SJCRH30 (cell line): ENCODE data around the gene P4HB. TPM values are rescaled to one million over a fixed set of nuclear protein-coding genes. Genes with fewer than 3 reads are reported as not detected.

Experiments used
- DNase-seq, 2 experiments: peaks; one replicate each; pipeline ENCODE4 v3.0.0-alpha.2; 2015 to 2020
- H3K27ac ChIP-seq: fragments of 250-450 bp; sonication (Bioruptor Pico); 2 replicates; pipeline ENCODE4 v1.5.1; 2020; ENCODE audit warnings: mild to moderate bottlenecking, moderate library complexity
- H3K27me3 ChIP-seq: fragments of 250-450 bp; sonication (Bioruptor Pico); 2 replicates; pipeline ENCODE4 v1.5.1; 2020; ENCODE audit warnings: mild to moderate bottlenecking, moderate library complexity
- H3K36me3 ChIP-seq: fragments of 250-450 bp; sonication (Bioruptor Pico); 2 replicates; pipeline ENCODE4 v1.5.1; 2020; ENCODE audit warnings: mild to moderate bottlenecking, moderate library complexity
- H3K4me1 ChIP-seq: fragments of 250-450 bp; sonication (Bioruptor Pico); 2 replicates; pipeline ENCODE4 v1.5.1; 2020; ENCODE audit warnings: mild to moderate bottlenecking, moderate library complexity
- H3K4me3 ChIP-seq: fragments of 250-450 bp; sonication (Bioruptor Pico); 2 replicates; pipeline ENCODE4 v1.5.1; 2020; ENCODE audit warnings: mild to moderate bottlenecking, moderate library complexity
- H3K9me3 ChIP-seq: fragments of 250-450 bp; sonication (Bioruptor Pico); replicated peaks from 2 replicates; pipeline ENCODE4 v1.5.1; 2020; ENCODE audit warnings: mild to moderate bottlenecking, moderate library complexity
- total RNA-seq: library from RNA; depleted of rRNA; stranded (reverse); fragments of >200 nt; shearing (Covaris generic); gene quantifications from 2 replicates; pipeline ENCODE4 v1.2.3, GENCODE V29; 2014

P4HB gene
- total RNA-seq, 1 experiment from 2014 or later: 620 TPM

- DNase-seq: no peak
- H3K27ac ChIP-seq: no peak overlapping the region
These were observed 38.1 kb downstream of the P4HB start for GRCh38 chr17:81822312-81822637.

GRCh38 chr17:81821603-81822311 is 38.6 kb downstream of the P4HB start:
- DNase-seq: peak; percentile 81 to 85
- Histone ChIP-seq H3K27me3 (no peaks in the 10 kb centered on the region), H3K27ac (no peak overlapping the region), H3K36me3 (no peaks in the 10 kb centered on the region), H3K4me3 (no peak overlapping the region), H3K4me1 (no peaks in the 10 kb centered on the region), H3K9me3 (no peaks in the 10 kb centered on the region)

More at GRCh38 chr17:81822312-81822637, 38.1 kb downstream of the P4HB start:
- Histone ChIP-seq H3K4me3 (no peak overlapping the region), H3K27me3 (no peaks in the 10 kb centered on the region), H3K9me3 (no peaks in the 10 kb centered on the region), H3K36me3 (no peaks in the 10 kb centered on the region), H3K4me1 (no peaks in the 10 kb centered on the region)

- H3K27me3 ChIP-seq: peaks cover 4% of the 10 kb centered on the region
- DNase-seq: no peak
- no peak overlapping the region for H3K4me3 ChIP-seq
- no peak overlapping the region for H3K27ac ChIP-seq
- H3K9me3 ChIP-seq: no peaks in the 10 kb centered on the region
- H3K4me1 ChIP-seq: no peaks in the 10 kb centered on the region
- no peaks in the 10 kb centered on the region for H3K36me3 ChIP-seq
These were observed 39.2 kb downstream of the P4HB start for GRCh38 chr17:81821147-81821546.

- no peak overlapping the region for H3K27ac ChIP-seq
- peaks cover 18% of the 10 kb centered on the region for H3K27me3 ChIP-seq
- H3K4me3 ChIP-seq: no peak overlapping the region
- no peaks in the 10 kb centered on the region for H3K36me3 ChIP-seq
- no peaks in the 10 kb centered on the region for H3K4me1 ChIP-seq
- DNase-seq: no peak
- no peaks in the 10 kb centered on the region for H3K9me3 ChIP-seq
These were observed 40.6 kb downstream of the P4HB start for GRCh38 chr17:81819708-81820107.

- H3K36me3 ChIP-seq: no peaks in the 10 kb centered on the region
- H3K27ac ChIP-seq: no peak overlapping the region
- H3K4me3 ChIP-seq: no peak overlapping the region
- H3K27me3 ChIP-seq: peaks cover 34% of the 10 kb centered on the region
- no peaks in the 10 kb centered on the region for H3K9me3 ChIP-seq
- H3K4me1 ChIP-seq: no peaks in the 10 kb centered on the region
- no peak for DNase-seq
These were observed 42.6 kb downstream of the P4HB start for GRCh38 chr17:81817758-81818147.

- Histone ChIP-seq H3K4me1 (no peaks in the 10 kb centered on the region), H3K9me3 (no peaks in the 10 kb centered on the region), H3K4me3 (no peak overlapping the region)
These were observed 44.7 kb downstream of the P4HB start for GRCh38 chr17:81815646-81815986.

GRCh38 chr17:81814748-81815645 is 45.3 kb downstream of the P4HB start:
- Histone ChIP-seq H3K36me3 (no peaks in the 10 kb centered on the region), H3K4me3 (no peak overlapping the region), H3K27ac (no peak overlapping the region), H3K9me3 (no peaks in the 10 kb centered on the region), H3K27me3 (peaks cover 59% of the 10 kb centered on the region), H3K4me1 (no peaks in the 10 kb centered on the region)
- peak in 1 of 2 experiments; percentile 24 for DNase-seq

More at GRCh38 chr17:81815646-81815986, 44.7 kb downstream of the P4HB start:
- Histone ChIP-seq H3K36me3 (no peaks in the 10 kb centered on the region), H3K27ac (no peak overlapping the region), H3K27me3 (peaks cover 53% of the 10 kb centered on the region)
- no peak for DNase-seq

GRCh38 chr17:81813861-81814683 is 46.3 kb downstream of the P4HB start:
- H3K4me1 ChIP-seq: no peaks in the 10 kb centered on the region
- H3K27me3 ChIP-seq: peaks cover 66% of the 10 kb centered on the region
- DNase-seq: no peak
- no peaks in the 10 kb centered on the region for H3K36me3 ChIP-seq
- no peaks in the 10 kb centered on the region for H3K9me3 ChIP-seq
- H3K27ac ChIP-seq: no peak overlapping the region
- H3K4me3 ChIP-seq: no peak overlapping the region

- no peaks in the 10 kb centered on the region for H3K9me3 ChIP-seq
- H3K4me1 ChIP-seq: no peaks in the 10 kb centered on the region
- no peak overlapping the region for H3K4me3 ChIP-seq
- no peak overlapping the region for H3K27ac ChIP-seq
- no peaks in the 10 kb centered on the region for H3K36me3 ChIP-seq
- no peak for DNase-seq
- H3K27me3 ChIP-seq: peaks cover 73% of the 10 kb centered on the region
These were observed 47.0 kb downstream of the P4HB start for GRCh38 chr17:81813371-81813684.

- Histone ChIP-seq H3K4me1 (no peaks in the 10 kb centered on the region), H3K36me3 (no peaks in the 10 kb centered on the region), H3K4me3 (no peak overlapping the region), H3K27ac (no peak overlapping the region), H3K27me3 (peaks cover 79% of the 10 kb centered on the region), H3K9me3 (no peaks in the 10 kb centered on the region)
- DNase-seq: no peak
These were observed 47.6 kb downstream of the P4HB start for GRCh38 chr17:81812571-81813370.

- H3K27me3 ChIP-seq: peaks cover 87% of the 10 kb centered on the region
- H3K36me3 ChIP-seq: no peaks in the 10 kb centered on the region
- no peak for DNase-seq
- no peak overlapping the region for H3K27ac ChIP-seq
- H3K4me3 ChIP-seq: no peak overlapping the region
- no peaks in the 10 kb centered on the region for H3K9me3 ChIP-seq
- H3K4me1 ChIP-seq: peaks cover 4% of the 10 kb centered on the region; the same call in 1 of the 2 replicates
These were observed 48.4 kb downstream of the P4HB start for GRCh38 chr17:81811705-81812570.

GRCh38 chr17:81810892-81811704 is 49.2 kb downstream of the P4HB start:
- Histone ChIP-seq H3K4me1 (peaks cover 6% of the 10 kb centered on the region; the same call in 1 of the 2 replicates), H3K4me3 (no peak overlapping the region), H3K27me3 (peaks cover 91% of the 10 kb centered on the region), H3K27ac (no peak overlapping the region), H3K9me3 (no peaks in the 10 kb centered on the region), H3K36me3 (no peaks in the 10 kb centered on the region)
- no peak for DNase-seq

- Histone ChIP-seq H3K27ac (no peak overlapping the region), H3K4me3 (no peak overlapping the region), H3K27me3 (peaks cover 90% of the 10 kb centered on the region), H3K36me3 (no peaks in the 10 kb centered on the region), H3K9me3 (no peaks in the 10 kb centered on the region), H3K4me1 (peaks cover 6% of the 10 kb centered on the region; the same call in 1 of the 2 replicates)
- DNase-seq: no peak
These were observed 49.9 kb downstream of the P4HB start for GRCh38 chr17:81810476-81810875.
